DMS153 (cell line): ENCODE results near the gene PLEKHM2.

ENCODE experiments used
- DNase-seq: peaks from one replicate; lab custom pipeline; 2025; lab: John Stamatoyannopoulos, UW

The PLEKHM2 gene

GRCh38 chr1:15726508-15726907 lies 42.4 kb downstream of the PLEKHM2 start:
- DNase-seq, result no peak

GRCh38 chr1:15727021-15727420 lies 42.9 kb downstream of the PLEKHM2 start:
- no peak for DNase-seq

- DNase-seq, result no peak
Observed at GRCh38 chr1:15727424-15727823, 43.3 kb downstream of the PLEKHM2 start.

- no peak for DNase-seq
Observed at GRCh38 chr1:15727866-15728534, 43.9 kb downstream of the PLEKHM2 start.

- DNase-seq, result no peak
Observed at GRCh38 chr1:15728937-15729657, 45.0 kb downstream of the PLEKHM2 start.

GRCh38 chr1:15730423-15730822 lies 46.3 kb downstream of the PLEKHM2 start:
- no peak for DNase-seq

- DNase-seq, result no peak
Observed at GRCh38 chr1:15730936-15731335, 46.8 kb downstream of the PLEKHM2 start.

- DNase-seq, result no peak
Observed at GRCh38 chr1:15731735-15732685, 47.9 kb downstream of the PLEKHM2 start.

GRCh38 chr1:15732686-15733081 lies 48.6 kb downstream of the PLEKHM2 start:
- no peak for DNase-seq

- no peak for DNase-seq
Observed at GRCh38 chr1:15733218-15733725, 49.2 kb downstream of the PLEKHM2 start.

- DNase-seq, result no peak
Observed at GRCh38 chr1:15733726-15734226, 49.7 kb downstream of the PLEKHM2 start.

- no peak for DNase-seq
Observed at GRCh38 chr1:15734296-15734695, 50.2 kb downstream of the PLEKHM2 start.

GRCh38 chr1:15734901-15735300 lies 50.8 kb downstream of the PLEKHM2 start:
- no peak for DNase-seq

GRCh38 chr1:15735304-15736037 lies 51.4 kb downstream of the PLEKHM2 start:
- DNase-seq, result no peak

GRCh38 chr1:15736038-15736891 lies 52.1 kb downstream of the PLEKHM2 start, which contains the start of gene SLC25A34:
TSS of gene SLC25A34 (plus strand) at chr1:15736258. CDS start at chr1:15736486, 228 bp downstream.
- DNase-seq, result peak; percentile 86

- no peak for DNase-seq
Observed at GRCh38 chr1:15736892-15737261, 52.8 kb downstream of the PLEKHM2 start.

GRCh38 chr1:15737324-15738319 lies 53.5 kb downstream of the PLEKHM2 start:
- DNase-seq, result no peak

GRCh38 chr1:15738416-15739113 lies 54.4 kb downstream of the PLEKHM2 start:
- DNase-seq, result no peak
